ENCODE data around the gene PRDX3.
A peak's percentile ranks its signal among the peaks of the same experiment; 100 is the strongest.
"Not testable (repeated sequence)": the region's sequence is repeated elsewhere in the genome, so short reads cannot be mapped to it uniquely, and the experiment has no call there.

PRDX3 gene

GRCh38 chr10:119206603-119207365 is 28.2 kb upstream of the PRDX3 start:
- peak; percentile 79 for DNase-seq (ENCODE audit: low spot score)

- peak; percentile 49 for DNase-seq (ENCODE audit: low spot score)
Measured at GRCh38 chr10:119205894-119206602, 27.4 kb upstream of the PRDX3 start.

GRCh38 chr10:119203006-119203405 is 24.4 kb upstream of the PRDX3 start:
- DNase-seq (ENCODE audit: low spot score): no peak

GRCh38 chr10:119201233-119201632 is 22.6 kb upstream of the PRDX3 start:
- DNase-seq (ENCODE audit: low spot score): no peak

GRCh38 chr10:119199231-119199992 is 20.8 kb upstream of the PRDX3 start:
- DNase-seq (ENCODE audit: low spot score): peak; percentile 75

GRCh38 chr10:119198438-119198837 is 19.8 kb upstream of the PRDX3 start:
- no peak for DNase-seq (ENCODE audit: low spot score)

- DNase-seq (ENCODE audit: low spot score): no peak
Measured at GRCh38 chr10:119197921-119198320, 19.3 kb upstream of the PRDX3 start.

- no peak for DNase-seq (ENCODE audit: low spot score)
Measured at GRCh38 chr10:119191881-119192280, 13.3 kb upstream of the PRDX3 start.

- DNase-seq (ENCODE audit: low spot score): no peak
Measured at GRCh38 chr10:119190954-119191785, 12.6 kb upstream of the PRDX3 start.

GRCh38 chr10:119190353-119190752 is 11.7 kb upstream of the PRDX3 start:
- DNase-seq (ENCODE audit: low spot score): no peak

GRCh38 chr10:119189811-119190282 is 11.2 kb upstream of the PRDX3 start:
- peak; percentile 30 for DNase-seq (ENCODE audit: low spot score)

- DNase-seq (ENCODE audit: low spot score): no peak
Measured at GRCh38 chr10:119183664-119184412, 5.2 kb upstream of the PRDX3 start.

GRCh38 chr10:119180850-119181400 is 2.3 kb upstream of the PRDX3 start:
- DNase-seq (ENCODE audit: low spot score): not testable (repeated sequence)

GRCh38 chr10:119177708-119178371 is 772 bp downstream of the PRDX3 start:
- no peak for DNase-seq (ENCODE audit: low spot score)

GRCh38 chr10:119176166-119176565 is 2.4 kb downstream of the PRDX3 start:
- DNase-seq (ENCODE audit: low spot score): no peak

- no peak for DNase-seq (ENCODE audit: low spot score)
Measured at GRCh38 chr10:119174109-119174508, 4.5 kb downstream of the PRDX3 start.

- DNase-seq (ENCODE audit: low spot score): no peak
Measured at GRCh38 chr10:119167041-119167440, 11.6 kb downstream of the PRDX3 start.

GRCh38 chr10:119166564-119166963 is 12.0 kb downstream of the PRDX3 start:
- no peak for DNase-seq (ENCODE audit: low spot score)

GRCh38 chr10:119166118-119166500 is 12.5 kb downstream of the PRDX3 start:
- no peak for DNase-seq (ENCODE audit: low spot score)
